Esophagus squamous epithelium (tissue), 5 donors: ENCODE measurements around the gene SLC35A3. TPM values are rescaled to one million over a fixed set of nuclear protein-coding genes. Genes with fewer than 3 reads are reported as not detected.
"Not testable (repeated sequence)": the region's sequence is repeated elsewhere in the genome, so short reads cannot be mapped to it uniquely, and the experiment has no call there.

Experiments used
- DNase-seq: peaks from one replicate; lab custom pipeline; 2025; lab: John Stamatoyannopoulos, UW
- H3K27ac ChIP-seq, 4 donors: fragments of 200-600 bp; sonication (generic); one replicate each; pipeline ENCODE4 v1.5.1; 2016 to 2019; ENCODE audit warnings: mild to moderate bottlenecking in 1 of 4
- H3K27me3 ChIP-seq, 4 donors: fragments of 200-600 bp; sonication (generic); 1 replicate in 3 of 4; 2 replicates in 1 of 4; pipeline versions ENCODE4 v1.5.1 to v1.6.0; 2017 to 2021; ENCODE audit warnings: antibody characterized with exemption in 1 of 4
- H3K36me3 ChIP-seq, 3 donors: fragments of 200-600 bp; sonication (generic); one replicate each; pipeline ENCODE4 v1.5.1; 2016 to 2019
- H3K4me1 ChIP-seq, 3 donors: fragments of 200-600 bp; sonication (generic); one replicate each; pipeline ENCODE4 v1.5.1; 2017 to 2019
- H3K4me3 ChIP-seq, 4 donors: fragments of 200-600 bp; sonication (generic); 1 replicate in 3 of 4; 2 replicates in 1 of 4; pipeline ENCODE4 v1.5.1; 2016 to 2019; ENCODE audit warnings: mild to moderate bottlenecking in 2 of 4, moderate library complexity in 1 of 4
- H3K9me3 ChIP-seq, 3 donors: fragments of 200-600 bp; sonication (generic); one replicate each; pipeline ENCODE4 v1.5.1; 2016 to 2019
- CTCF ChIP-seq, 6 experiments: fragments of 450-650 bp in 4 of 6; fragments of 200-600 bp in 2 of 6; sonication (generic) in 2 of 6; IDR thresholded peaks; one replicate each; pipeline ENCODE4 v1.5.1; 2016 to 2019; ENCODE audit warnings: antibody characterized with exemption in 6 of 6, mild to moderate bottlenecking in 4 of 6, moderate library complexity in 4 of 6
- POLR2A ChIP-seq, 4 donors: fragments of 450-650 bp; IDR thresholded peaks; one replicate each; pipeline ENCODE4 v1.6.1; 2017; ENCODE audit warnings: antibody characterized with exemption in 4 of 4, mild to moderate bottlenecking in 4 of 4, moderate library complexity in 3 of 4
- WGBS, 2 donors: methylation state at CpG; one replicate each; pipeline ENCODE4 v1.1.5; 2018; 5-methylcytosine and 5-hydroxymethylcytosine counted together
- intact Hi-C: fragments of 100-400 bp; cut with DNase I; formaldehyde crosslinking; loops from one replicate; pipeline ENCODE4 v1.15.0; 2022
- total RNA-seq, 4 donors: library from RNA; depleted of rRNA; stranded (reverse); fragments of >200 nt; gene quantifications; one replicate each; pipeline ENCODE4 v1.1.0, GENCODE V29; 2016
- donor health status: DM: yes; HTN: yes; CAD: no.

SLC35A3 gene
- total RNA-seq, 4 donors from 2014 or later = 25.1 to 47.5 (median 28.9) TPM

DNA sequence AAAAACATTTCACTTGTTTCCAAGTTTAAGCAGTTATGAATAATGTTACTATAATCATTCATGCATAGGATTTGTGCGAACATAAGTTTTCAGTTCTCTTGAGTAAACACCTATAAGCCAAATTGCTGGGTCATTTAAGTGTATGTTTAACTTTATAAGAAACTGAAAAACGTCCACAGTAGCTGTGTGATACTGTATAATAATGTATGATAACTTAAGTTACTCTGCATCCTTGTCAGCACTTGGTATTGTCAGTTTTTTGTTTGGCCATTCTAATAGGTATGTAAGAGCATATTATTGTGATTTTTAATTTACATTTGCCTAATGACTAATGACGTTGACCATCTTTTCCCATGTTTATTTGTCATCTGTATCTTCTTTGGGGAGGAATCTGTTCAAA is 14.4 kb upstream of the SLC35A3 start:
- WGBS, 2 donors = 65 to 69% methylated on average over 3 of the region's 3 CpGs
- intact Hi-C loops = no loop called here
- TF ChIP-seq POLR2A (IDR thresholded peaks at IDR 0.05) (no peak), CTCF (IDR thresholded peaks at IDR 0.05) (no peak)
- no peak for DNase-seq
- Histone ChIP-seq H3K4me1 (no peaks in the 10 kb centered on the region), H3K9me3 (no peaks in the 10 kb centered on the region), H3K36me3 (no peaks in the 10 kb centered on the region), H3K27ac (no peak overlapping the region), H3K27me3 (no peaks in the 10 kb centered on the region), H3K4me3 (no peak overlapping the region)

DNA sequence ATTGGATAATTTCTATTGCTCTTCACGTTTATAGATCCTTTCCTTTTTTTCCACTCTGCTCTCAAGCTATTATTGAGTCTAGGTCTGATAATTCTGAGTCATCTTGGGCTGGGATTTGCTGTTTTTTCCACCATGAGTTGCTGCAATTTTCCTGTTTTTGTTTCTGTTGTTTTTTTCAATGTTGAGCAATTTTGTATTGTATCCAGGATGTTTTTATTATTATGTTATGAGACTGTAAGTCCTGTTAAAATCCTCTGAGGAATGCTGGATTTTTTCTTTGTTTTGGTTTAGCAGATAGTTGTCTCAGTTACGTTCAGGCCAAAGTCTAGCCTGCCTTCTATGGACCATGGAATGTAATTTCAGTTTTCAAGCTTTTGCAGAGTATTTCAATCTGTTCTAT is 13.0 kb upstream of the SLC35A3 start:
- Histone ChIP-seq H3K4me1 (no peaks in the 10 kb centered on the region), H3K9me3 (no peaks in the 10 kb centered on the region), H3K36me3 (no peaks in the 10 kb centered on the region), H3K27me3 (no peaks in the 10 kb centered on the region), H3K27ac (peak overlapping the region in 1 of 4 donors; percentile 16), H3K4me3 (no peak overlapping the region)
- no peak for TF ChIP-seq POLR2A (IDR thresholded peaks at IDR 0.05)
- TF ChIP-seq CTCF (IDR thresholded peaks at IDR 0.05) = no peak
- WGBS, 2 donors = 34 to 44% methylated on average over 2 of the region's 2 CpGs
- no peak for DNase-seq
- intact Hi-C loops = no loop called here

GRCh38 chr1:99957818-99958217 is 12.0 kb upstream of the SLC35A3 start:
- TF ChIP-seq CTCF (IDR thresholded peaks at IDR 0.05) = no peak
- TF ChIP-seq POLR2A (IDR thresholded peaks at IDR 0.05) = no peak
- Histone ChIP-seq H3K27ac (no peak overlapping the region), H3K4me3 (no peak overlapping the region), H3K4me1 (no peaks in the 10 kb centered on the region), H3K36me3 (no peaks in the 10 kb centered on the region), H3K9me3 (no peaks in the 10 kb centered on the region), H3K27me3 (no peaks in the 10 kb centered on the region)
- no peak for DNase-seq
- 92 to 100% methylated on average over 1 of the region's 1 CpG for WGBS, 2 donors
- intact Hi-C loops = no loop called here

GRCh38 chr1:99959189-99959705 is 10.5 kb upstream of the SLC35A3 start:
- WGBS, 2 donors = 48 to 66% methylated on average over 7 of the region's 7 CpGs

GRCh38 chr1:99960260-99960659 is 9.5 kb upstream of the SLC35A3 start:
- H3K36me3 ChIP-seq, H3K4me1 ChIP-seq, H3K27ac ChIP-seq, intact Hi-C loops, H3K9me3 ChIP-seq, H3K27me3 ChIP-seq, DNase-seq, H3K4me3 ChIP-seq: not testable (repeated sequence)
- WGBS, 2 donors = 88 to 92% methylated on average over 5 of the region's 5 CpGs

More at GRCh38 chr1:99959189-99959705, 10.5 kb upstream of the SLC35A3 start:
- H3K4me1 ChIP-seq, H3K36me3 ChIP-seq, H3K9me3 ChIP-seq, DNase-seq, H3K27ac ChIP-seq, H3K4me3 ChIP-seq, intact Hi-C loops, H3K27me3 ChIP-seq: not testable (repeated sequence)

DNA sequence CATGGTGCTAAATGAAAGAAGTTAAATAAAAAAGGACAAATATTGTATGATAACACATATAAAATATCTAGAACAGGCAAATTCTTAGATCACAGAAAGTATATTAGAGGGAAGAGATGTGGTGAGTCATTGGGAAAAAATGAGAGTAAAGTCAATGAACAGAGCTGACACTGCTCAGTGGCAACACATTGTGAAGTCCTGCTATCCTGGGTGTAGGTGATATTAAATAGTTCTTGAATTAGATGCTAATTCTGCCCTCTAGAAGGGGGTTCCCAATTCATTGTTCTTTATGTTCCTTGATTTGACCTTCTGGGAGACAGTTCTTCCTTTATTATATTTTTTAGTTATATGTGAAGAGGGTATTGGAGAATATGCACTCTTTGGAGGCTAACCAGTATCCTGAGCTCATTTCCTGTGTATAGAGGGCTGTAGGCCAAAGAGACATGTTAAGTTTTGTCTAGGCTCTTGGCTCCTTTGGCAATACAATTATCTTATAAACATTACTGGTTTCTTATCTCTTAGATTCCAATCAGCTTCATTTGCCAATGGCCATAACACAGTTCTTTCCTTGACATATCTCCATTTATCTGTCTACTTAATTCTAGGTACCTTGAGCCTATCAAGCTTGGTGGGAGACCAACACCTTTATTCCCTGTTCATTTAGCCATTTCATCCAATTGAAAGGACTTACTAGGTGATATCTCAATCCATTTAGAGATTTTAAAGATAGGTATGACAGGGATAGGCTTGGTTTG is 6.6 kb upstream of the SLC35A3 start:
- Histone ChIP-seq H3K36me3 (no peaks in the 10 kb centered on the region), H3K27me3 (no peaks in the 10 kb centered on the region), H3K4me3 (no peak overlapping the region), H3K27ac (no peak overlapping the region), H3K4me1 (peaks cover 0 to 29% (median 0%) of the 10 kb centered on the region in 3 donors), H3K9me3 (no peaks in the 10 kb centered on the region)
- no peak for TF ChIP-seq POLR2A (IDR thresholded peaks at IDR 0.05)
- no peak for TF ChIP-seq CTCF (IDR thresholded peaks at IDR 0.05)
- no peak for DNase-seq
- intact Hi-C loops = no loop called here
